Esophagus squamous epithelium (tissue), 5 donors: Measurements from ENCODE around the gene DCTD. TPM values are rescaled to one million over a fixed set of nuclear protein-coding genes. Genes with fewer than 3 reads are reported as not detected.

Experiments used
- DNase-seq: peaks from one replicate; lab custom pipeline; 2025; lab: John Stamatoyannopoulos, UW
- H3K27ac ChIP-seq, 4 donors: fragments of 200-600 bp; sonication (generic); one replicate each; pipeline ENCODE4 v1.5.1; 2016 to 2019; ENCODE audit warnings: mild to moderate bottlenecking in 1 of 4
- H3K27me3 ChIP-seq, 4 donors: fragments of 200-600 bp; sonication (generic); 1 replicate in 3 of 4; 2 replicates in 1 of 4; pipeline versions ENCODE4 v1.5.1 to v1.6.0; 2017 to 2021; ENCODE audit warnings: antibody characterized with exemption in 1 of 4
- H3K36me3 ChIP-seq, 3 donors: fragments of 200-600 bp; sonication (generic); one replicate each; pipeline ENCODE4 v1.5.1; 2016 to 2019
- H3K4me1 ChIP-seq, 3 donors: fragments of 200-600 bp; sonication (generic); one replicate each; pipeline ENCODE4 v1.5.1; 2017 to 2019
- H3K4me3 ChIP-seq, 4 donors: fragments of 200-600 bp; sonication (generic); 1 replicate in 3 of 4; 2 replicates in 1 of 4; pipeline ENCODE4 v1.5.1; 2016 to 2019; ENCODE audit warnings: mild to moderate bottlenecking in 2 of 4, moderate library complexity in 1 of 4
- H3K9me3 ChIP-seq, 3 donors: fragments of 200-600 bp; sonication (generic); one replicate each; pipeline ENCODE4 v1.5.1; 2016 to 2019
- CTCF ChIP-seq, 6 experiments: fragments of 450-650 bp in 4 of 6; fragments of 200-600 bp in 2 of 6; sonication (generic) in 2 of 6; IDR thresholded peaks; one replicate each; pipeline ENCODE4 v1.5.1; 2016 to 2019; ENCODE audit warnings: antibody characterized with exemption in 6 of 6, mild to moderate bottlenecking in 4 of 6, moderate library complexity in 4 of 6
- POLR2A ChIP-seq, 4 donors: fragments of 450-650 bp; IDR thresholded peaks; one replicate each; pipeline ENCODE4 v1.6.1; 2017; ENCODE audit warnings: antibody characterized with exemption in 4 of 4, mild to moderate bottlenecking in 4 of 4, moderate library complexity in 3 of 4
- WGBS, 2 donors: methylation state at CpG; one replicate each; pipeline ENCODE4 v1.1.5; 2018; 5-methylcytosine and 5-hydroxymethylcytosine counted together
- intact Hi-C: fragments of 100-400 bp; cut with DNase I; formaldehyde crosslinking; loops from one replicate; pipeline ENCODE4 v1.15.0; 2022
- total RNA-seq, 4 donors: library from RNA; depleted of rRNA; stranded (reverse); fragments of >200 nt; gene quantifications; one replicate each; pipeline ENCODE4 v1.1.0, GENCODE V29; 2016
- donor health status: DM: yes; HTN: yes; CAD: no.

The DCTD gene
- total RNA-seq, 4 donors from 2014 or later, result 43.6 to 72.9 (median 57.2) TPM

GRCh38 chr4:182893474-182894080 lies 23.6 kb downstream of the DCTD start:
- intact Hi-C loops, result no loop called here
- H3K27me3 ChIP-seq, result no peaks in the 10 kb centered on the region
- DNase-seq, result no peak
- H3K27ac ChIP-seq, result no peak overlapping the region
- no peaks in the 10 kb centered on the region for H3K9me3 ChIP-seq
- no peaks in the 10 kb centered on the region for H3K4me1 ChIP-seq
- TF ChIP-seq POLR2A (IDR thresholded peaks at IDR 0.05), result no peak
- no peak for TF ChIP-seq CTCF (IDR thresholded peaks at IDR 0.05)
- WGBS, 2 donors, result 85 to 93% methylated on average over 7 to 10 of the region's 19 CpGs
- peaks cover 10 to 96% (median 15%) of the 10 kb centered on the region in 3 donors for H3K36me3 ChIP-seq
- no peak overlapping the region for H3K4me3 ChIP-seq

- intact Hi-C loops, result no loop called here
- Histone ChIP-seq H3K4me3 (no peak overlapping the region), H3K27me3 (no peaks in the 10 kb centered on the region), H3K9me3 (no peaks in the 10 kb centered on the region), H3K4me1 (no peaks in the 10 kb centered on the region), H3K27ac (no peak overlapping the region), H3K36me3 (peaks cover 10 to 96% (median 15%) of the 10 kb centered on the region in 3 donors)
- TF ChIP-seq CTCF (IDR thresholded peaks at IDR 0.05) (no peak), POLR2A (IDR thresholded peaks at IDR 0.05) (no peak)
- WGBS, 2 donors, result 90 to 92% methylated on average over 6 of the region's 6 CpGs
- DNase-seq, result no peak
Observed at GRCh38 chr4:182893047-182893446, 24.1 kb downstream of the DCTD start.

DNA sequence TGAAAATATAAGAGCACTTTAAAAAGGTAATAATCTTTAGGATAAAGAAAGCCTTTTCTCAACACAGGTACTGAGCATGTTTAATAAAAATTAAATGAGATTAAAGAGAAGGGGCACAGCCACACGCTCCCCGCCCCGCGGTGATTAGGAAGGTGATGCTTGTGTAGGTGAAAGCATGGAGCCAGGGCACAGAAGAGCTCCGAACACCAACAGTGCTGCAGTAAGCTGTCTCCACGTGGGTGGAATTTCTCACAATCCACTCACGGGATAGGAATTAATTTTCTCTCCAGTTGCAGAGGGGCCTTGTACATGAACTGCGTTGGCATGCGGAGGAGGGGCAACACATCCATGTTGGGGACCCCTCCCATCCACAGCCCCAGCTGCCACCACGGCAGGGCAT lies 27.0 kb downstream of the DCTD start:
- TF ChIP-seq POLR2A (IDR thresholded peaks at IDR 0.05), result no peak
- TF ChIP-seq CTCF (IDR thresholded peaks at IDR 0.05), result no peak
- Histone ChIP-seq H3K27ac (no peak overlapping the region), H3K4me1 (no peaks in the 10 kb centered on the region), H3K27me3 (no peaks in the 10 kb centered on the region), H3K4me3 (no peak overlapping the region), H3K36me3 (peaks cover 15 to 100% (median 18%) of the 10 kb centered on the region in 3 donors), H3K9me3 (peaks cover 0 to 3% (median 3%) of the 10 kb centered on the region in 3 donors)
- no peak for DNase-seq
- intact Hi-C loops, result no loop called here
- WGBS, 2 donors, result 93 to 95% methylated on average over 9 of the region's 10 CpGs

DNA sequence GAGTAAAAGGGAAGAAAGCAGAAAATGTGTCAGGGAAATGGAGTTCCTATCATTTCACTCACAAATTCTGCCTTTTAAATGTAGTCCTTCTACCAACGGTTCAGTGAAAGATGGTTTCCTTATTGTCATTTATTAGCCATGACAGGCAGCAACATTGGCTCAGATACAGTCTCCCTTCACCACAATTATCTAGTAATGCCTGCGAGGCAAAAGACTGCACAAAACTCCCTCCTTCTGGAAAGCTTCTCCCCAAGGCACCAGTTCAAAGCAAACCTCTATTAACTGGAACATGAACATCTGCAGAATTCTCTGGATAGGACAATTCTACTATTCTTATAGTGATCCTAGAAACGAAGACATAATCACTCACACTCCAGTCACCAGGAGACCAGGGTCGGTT lies 28.3 kb downstream of the DCTD start:
- peaks cover 0 to 12% (median 4%) of the 10 kb centered on the region in 3 donors for H3K9me3 ChIP-seq
- H3K4me3 ChIP-seq, result no peak overlapping the region
- WGBS, 2 donors, result 61 to 79% methylated on average over 4 of the region's 4 CpGs
- peaks cover 15 to 100% (median 21%) of the 10 kb centered on the region in 3 donors for H3K36me3 ChIP-seq
- no peaks in the 10 kb centered on the region for H3K4me1 ChIP-seq
- DNase-seq, result no peak
- H3K27ac ChIP-seq, result no peak overlapping the region
- H3K27me3 ChIP-seq, result no peaks in the 10 kb centered on the region
- intact Hi-C loops, result no loop called here
- TF ChIP-seq POLR2A (IDR thresholded peaks at IDR 0.05), result no peak
- TF ChIP-seq CTCF (IDR thresholded peaks at IDR 0.05), result no peak

- DNase-seq, result no peak
- H3K4me3 ChIP-seq, result no peak overlapping the region
- intact Hi-C loops, result no loop called here
- no peak overlapping the region for H3K27ac ChIP-seq
- no peaks in the 10 kb centered on the region for H3K27me3 ChIP-seq
- peaks cover 0 to 12% (median 4%) of the 10 kb centered on the region in 3 donors for H3K9me3 ChIP-seq
- H3K4me1 ChIP-seq, result no peaks in the 10 kb centered on the region
- peaks cover 9 to 93% (median 11%) of the 10 kb centered on the region in 3 donors for H3K36me3 ChIP-seq
- 95 to 97% methylated on average over 9 of the region's 9 CpGs for WGBS, 2 donors
- TF ChIP-seq POLR2A (IDR thresholded peaks at IDR 0.05), result no peak
- TF ChIP-seq CTCF (IDR thresholded peaks at IDR 0.05), result no peak
Observed at GRCh38 chr4:182886768-182887167, 30.4 kb downstream of the DCTD start.
